K562 (cell line): ENCODE results near the gene LACTB. TPM values are rescaled to one million over a fixed set of nuclear protein-coding genes. Genes with fewer than 3 reads are reported as not detected.

Experiments used
- CTBP1 ChIP-seq: fragments of 450-650 bp; IDR thresholded peaks from 2 replicates; pipeline ENCODE4 v1.6.1; 2016; ENCODE audit warnings: borderline replicate concordance
- E4F1 ChIP-seq: fragments of 250-450 bp; sonication (Bioruptor Pico); IDR thresholded peaks from 2 replicates; pipeline ENCODE4 v1.5.0; 2021; ENCODE audit warnings: mild to moderate bottlenecking, borderline replicate concordance
- GTF2B ChIP-seq: IDR thresholded peaks from 2 replicates; pipeline ENCODE4 v1.6.1; 2011; ENCODE audit not compliant: insufficient read length; ENCODE audit errors: extremely low read depth
- ZNF655 ChIP-seq: fragments of 250-450 bp; sonication (Bioruptor Pico); IDR thresholded peaks from 2 replicates; pipeline ENCODE4 v1.5.0; 2021
- polyA plus RNA-seq, 8 experiments: library from polyadenylated mRNA; depleted of rRNA in 4 of 8; stranded (reverse) in 5 of 8; unstranded in 3 of 8; fragments of >200 nt; fragmentation: Nextera tagmentation in 2 of 8; fragmentation: Illumina TruSeq in 1 of 8; extraction: Ambion mirVana in 2 of 8; extraction: Trizol in 1 of 8; gene quantifications; 2 replicates each; pipeline versions ENCODE4 v1.2.1 to v1.2.3, GENCODE V29; 2011 to 2014; ENCODE audit warnings: inconsistent platforms in 1 of 8, missing spikeins in 1 of 8
- total RNA-seq, 7 experiments: library from RNA; depleted of rRNA in 6 of 7; stranded (reverse); fragments of >200 nt in 6 of 7; fragmentation: Illumina TruSeq in 2 of 7; extraction: Trizol in 2 of 7; gene quantifications; 2 replicates each; pipeline versions ENCODE4 v1.2.1 to v1.2.3, GENCODE V29; 2011 to 2021; ENCODE audit warnings: low replicate concordance in 1 of 7

The LACTB gene
- total and polyA plus RNA-seq, 9 of the 15 experiments (the other 6 are each of a cell fraction or from before 2014, with no cell fraction given): 3.1 to 15.5 (median 9.8) TPM

GRCh38 chr15:63093486-63094205 lies 28.0 kb upstream of the LACTB start (continued):
- no peak for TF ChIP-seq GTF2B
- TF ChIP-seq E4F1: no peak
- no peak for TF ChIP-seq ZNF655
- peak; percentile 50; the same call in 1 of the 2 replicates for TF ChIP-seq CTBP1
